Stimulated activated CD8-positive, alpha-beta memory T cell treated with anti-CD3 and anti-CD28 coated beads, Interleukin-15, amount 100 ng/mL, for 4 hours (primary cell): ENCODE data around the gene CCDC85A.

Experiments
- DNase-seq, 2 donors: peaks; one replicate each; pipeline ENCODE4 v3.0.0-alpha.2; 2020; ENCODE audit warnings: low read depth in 2 of 2

CCDC85A gene

DNA sequence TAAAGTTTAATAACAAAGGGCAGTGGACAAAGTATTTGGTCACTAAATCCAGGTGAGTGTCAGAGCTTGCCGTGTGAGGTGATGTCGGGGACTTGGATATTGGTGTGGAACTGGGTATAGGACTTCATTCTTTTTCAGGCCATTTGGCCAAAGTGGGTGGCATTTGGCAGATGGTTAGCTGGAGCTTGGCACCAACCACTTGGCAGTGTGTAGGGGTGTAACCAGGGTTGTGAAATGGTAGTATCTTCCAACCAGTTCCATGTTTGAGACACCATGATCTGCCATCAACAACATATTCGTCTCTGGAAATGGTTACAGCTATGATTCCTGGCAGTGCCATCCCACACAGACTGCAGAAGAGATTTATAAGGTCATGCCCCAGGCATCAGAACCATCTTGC is 113.9 kb downstream of the CCDC85A start:
- DNase-seq, result no peak

DNA sequence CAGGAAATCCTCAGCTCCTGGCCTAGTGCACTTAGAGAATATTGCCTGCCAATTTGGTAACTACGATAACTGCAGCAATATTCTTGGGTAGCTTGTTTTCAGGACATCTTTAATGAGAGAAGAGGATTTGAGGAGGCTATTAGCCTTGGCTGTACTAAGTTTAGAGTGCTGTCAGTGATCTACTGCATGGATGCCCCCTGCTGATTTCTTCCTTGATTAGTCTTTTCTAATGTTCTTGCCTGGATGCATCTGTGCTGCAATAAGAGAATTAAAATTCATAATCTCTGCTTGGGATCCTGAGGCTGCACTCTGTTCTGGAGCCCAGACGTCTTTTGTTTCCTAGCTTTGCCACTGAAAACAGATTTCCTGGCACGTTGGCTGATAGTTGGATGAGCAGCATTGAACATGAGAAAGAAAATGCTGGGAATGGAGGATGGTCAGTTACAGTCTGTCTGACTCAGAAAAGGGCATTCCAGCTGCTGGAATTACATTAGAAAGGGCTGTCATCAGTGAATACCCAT is 115.4 kb downstream of the CCDC85A start:
- no peak for DNase-seq

DNA sequence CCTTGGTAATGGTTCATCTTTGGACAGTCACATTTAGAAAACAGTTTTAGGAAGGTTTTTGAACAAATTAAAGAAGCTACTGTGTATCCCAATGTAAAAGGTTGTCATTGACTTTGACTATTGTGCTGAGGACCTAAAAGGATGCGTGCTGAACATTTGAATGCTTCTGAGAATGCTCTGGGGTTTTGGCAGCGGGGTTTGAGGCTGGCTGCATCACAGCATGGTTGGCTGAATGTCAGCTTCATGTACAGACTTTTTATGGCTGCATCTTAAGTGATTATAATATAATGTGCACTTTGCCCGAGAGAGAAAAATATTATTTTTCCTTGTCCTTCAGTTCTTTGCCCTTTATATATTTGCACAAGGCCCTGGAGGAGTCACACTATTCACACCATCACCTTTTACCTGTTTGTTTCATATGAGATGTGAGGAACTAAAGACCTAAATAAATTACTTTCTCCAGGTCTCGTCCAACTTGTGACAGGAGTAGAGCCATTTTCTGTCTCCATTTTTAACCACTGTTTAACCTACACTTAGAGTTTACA is 125.9 kb downstream of the CCDC85A start:
- no peak for DNase-seq

DNA sequence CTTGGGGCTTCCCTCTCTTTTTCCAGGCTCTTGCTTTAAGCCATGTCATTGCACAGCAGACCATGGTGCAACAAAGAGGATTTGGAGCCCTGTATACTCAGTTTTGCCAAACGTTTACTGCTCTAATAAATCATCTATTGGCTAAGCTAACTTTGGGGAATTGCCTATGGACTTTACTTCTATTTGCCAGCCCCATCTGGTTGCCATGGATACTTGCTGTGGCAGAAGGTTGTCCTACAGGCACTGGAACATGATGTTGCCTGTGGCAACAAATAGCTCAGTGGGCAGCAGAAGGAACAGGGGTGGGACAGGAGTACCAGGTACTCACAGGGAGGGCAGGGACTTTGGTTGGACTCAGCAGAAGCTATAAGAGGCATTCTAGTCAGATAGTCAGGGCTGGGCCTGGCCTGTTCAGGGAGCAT is 129.7 kb downstream of the CCDC85A start:
- no peak for DNase-seq

DNA sequence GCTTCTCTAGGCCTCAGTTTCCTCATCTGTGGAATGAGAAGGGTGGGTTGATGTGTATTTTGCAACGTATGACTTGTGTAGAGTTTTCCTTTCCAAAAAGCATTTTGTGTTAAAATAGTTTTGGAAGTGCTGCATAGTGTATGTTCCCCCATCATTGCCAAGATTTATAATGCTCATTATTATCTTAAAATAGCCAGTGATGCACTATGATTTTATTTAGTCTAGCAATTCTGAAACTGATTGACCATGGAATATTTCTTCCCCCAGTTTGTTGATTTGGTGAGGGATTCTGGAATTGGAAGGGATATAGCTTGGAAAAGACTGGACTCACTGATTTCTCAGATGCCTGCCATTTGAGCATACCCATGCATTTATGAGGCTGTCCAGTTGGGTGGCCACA is 130.6 kb downstream of the CCDC85A start:
- DNase-seq, result no peak

DNA sequence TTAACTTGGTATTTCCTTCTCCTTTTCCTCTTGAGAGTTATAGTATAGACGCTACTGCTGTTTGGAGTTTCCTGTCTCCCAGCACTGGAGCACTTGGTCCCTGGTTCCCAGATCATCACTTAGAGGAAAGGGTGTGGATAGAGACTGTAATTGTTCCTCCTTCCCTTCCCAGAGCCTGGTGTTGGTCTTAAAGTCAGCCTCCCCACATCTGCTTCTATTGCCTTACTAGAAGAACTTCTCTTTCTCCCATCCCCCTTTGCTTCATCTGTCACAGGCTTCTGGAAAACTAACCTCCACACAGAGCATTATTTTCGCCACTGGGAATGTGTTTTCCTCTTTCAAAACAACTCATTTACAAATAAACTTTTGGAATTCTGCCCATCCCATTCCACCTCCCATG is 131.0 kb downstream of the CCDC85A start:
- no peak for DNase-seq

DNA sequence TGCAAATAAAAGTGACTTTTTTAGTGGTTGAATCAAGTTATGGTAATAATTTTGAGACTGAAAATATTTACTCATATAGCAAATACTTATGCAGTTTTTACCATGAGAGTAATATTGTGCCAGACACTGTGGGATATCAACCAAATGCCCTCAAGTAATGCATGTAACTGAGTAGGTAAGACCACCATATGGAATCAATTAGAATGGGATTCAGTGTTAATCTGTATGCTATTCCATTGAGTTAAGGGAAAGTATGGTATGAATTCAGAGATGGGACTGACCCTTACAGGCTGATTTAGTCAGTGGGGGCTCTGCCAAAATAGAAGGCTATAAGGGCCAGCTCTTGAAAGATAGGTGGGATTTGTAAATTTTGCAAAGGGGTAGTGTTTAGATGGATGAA is 131.6 kb downstream of the CCDC85A start:
- DNase-seq, result no peak

DNA sequence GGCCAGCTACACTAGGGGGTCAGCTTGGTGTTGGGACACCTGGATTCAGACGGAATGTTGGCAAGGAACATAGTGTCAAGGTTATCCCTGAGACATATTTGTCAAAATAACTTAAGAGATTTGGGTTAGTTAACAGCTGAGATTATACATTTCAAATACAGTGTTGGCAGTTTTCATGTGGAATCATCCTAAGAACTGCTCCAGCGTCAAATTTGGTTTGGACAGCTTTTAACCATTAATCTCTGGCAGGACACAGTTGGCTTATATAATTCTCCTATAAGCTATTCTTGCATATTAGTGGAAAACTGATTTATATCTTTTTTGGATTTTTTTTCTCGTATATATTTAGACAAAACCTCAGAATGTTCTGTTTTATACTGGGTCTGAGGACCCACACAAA is 132.2 kb downstream of the CCDC85A start:
- DNase-seq, result no peak

DNA sequence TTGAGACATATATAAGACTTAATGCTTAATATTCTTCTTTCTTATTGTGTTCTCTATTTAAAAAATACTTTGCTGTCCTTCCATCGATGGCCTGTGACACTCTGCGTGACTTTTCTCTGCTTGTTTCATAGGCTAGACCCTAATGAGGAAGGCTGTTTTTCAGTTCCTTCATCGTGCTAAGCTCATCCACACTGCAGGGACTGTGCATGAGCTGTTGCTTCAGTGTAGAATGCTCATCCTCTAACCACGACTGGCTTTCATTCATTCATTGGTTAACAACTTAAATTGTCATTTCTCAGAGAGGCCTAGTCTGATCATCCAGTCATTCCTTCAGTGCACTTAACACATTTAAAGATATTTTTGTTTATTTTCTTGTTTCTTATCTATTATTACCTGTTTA is 134.4 kb downstream of the CCDC85A start:
- DNase-seq, result no peak

DNA sequence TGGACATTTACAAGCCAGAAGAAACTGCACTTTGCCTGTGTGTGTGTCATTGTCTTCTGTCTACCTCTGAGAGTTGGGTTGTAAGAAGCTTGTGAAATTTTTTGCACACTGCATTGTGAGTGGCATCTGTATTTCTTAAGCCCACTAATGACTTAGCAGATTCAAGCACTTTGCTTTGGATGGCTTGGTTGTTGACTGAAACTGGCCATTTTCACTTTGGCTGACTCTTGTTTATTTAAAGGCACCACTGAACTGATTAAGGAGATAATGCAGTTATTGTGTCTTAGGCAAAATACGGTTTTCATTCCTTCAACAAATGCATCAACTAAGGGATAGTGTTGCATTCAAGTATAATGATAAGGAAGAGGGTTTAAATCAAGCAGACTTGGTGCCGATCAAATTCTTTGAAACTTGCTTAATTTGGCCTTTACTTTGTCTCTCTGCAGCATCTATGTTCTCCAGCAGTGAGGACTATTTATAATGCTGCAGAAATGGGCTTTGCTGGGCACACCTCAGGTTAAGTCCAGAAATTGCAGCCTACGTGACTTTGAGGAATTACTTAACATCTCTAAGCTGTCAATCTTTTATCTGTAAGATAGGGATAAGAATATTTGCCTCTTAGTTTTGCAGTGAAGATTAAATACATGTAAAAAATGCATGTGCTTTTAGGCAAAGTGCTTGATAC is 142.0 kb downstream of the CCDC85A start:
- DNase-seq, result no peak

DNA sequence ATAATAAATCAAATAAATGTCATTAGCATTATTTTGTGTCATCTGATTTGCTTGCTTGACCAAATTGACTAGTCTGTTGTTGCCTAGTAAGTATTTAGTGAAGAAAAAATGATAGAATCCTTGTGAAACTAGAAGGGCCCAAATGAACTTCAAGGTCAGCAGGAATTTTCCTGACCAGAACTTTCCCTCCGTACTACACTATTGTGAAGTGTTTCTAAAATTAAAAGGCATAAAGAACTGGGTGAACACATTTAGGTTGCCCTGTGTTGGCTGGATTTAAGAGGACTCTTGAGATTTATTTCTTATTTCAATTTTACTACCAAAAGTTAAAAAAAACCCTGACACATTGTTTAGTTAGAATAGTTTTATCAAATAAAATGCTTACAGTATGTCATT is 142.6 kb downstream of the CCDC85A start:
- DNase-seq, result no peak

DNA sequence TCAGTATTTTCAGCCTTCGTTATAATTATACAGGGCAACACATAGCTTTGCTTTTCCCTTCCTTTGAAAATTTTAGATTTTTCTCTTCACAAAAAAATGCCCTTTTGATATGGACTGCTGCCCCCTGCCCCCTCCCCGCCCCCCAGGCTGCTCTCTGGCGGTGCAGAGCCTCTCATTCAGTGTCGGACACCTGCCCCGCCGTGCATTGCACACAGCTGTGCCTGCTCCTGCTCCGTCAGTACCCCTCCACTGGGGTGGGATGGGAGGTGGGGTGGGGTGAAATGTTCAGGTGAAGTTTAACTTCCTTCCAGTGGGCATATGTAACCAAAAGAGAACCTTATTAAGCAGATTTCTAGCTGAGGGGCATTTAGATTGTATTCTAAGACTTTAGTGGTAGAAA is 148.0 kb downstream of the CCDC85A start:
- no peak for DNase-seq

DNA sequence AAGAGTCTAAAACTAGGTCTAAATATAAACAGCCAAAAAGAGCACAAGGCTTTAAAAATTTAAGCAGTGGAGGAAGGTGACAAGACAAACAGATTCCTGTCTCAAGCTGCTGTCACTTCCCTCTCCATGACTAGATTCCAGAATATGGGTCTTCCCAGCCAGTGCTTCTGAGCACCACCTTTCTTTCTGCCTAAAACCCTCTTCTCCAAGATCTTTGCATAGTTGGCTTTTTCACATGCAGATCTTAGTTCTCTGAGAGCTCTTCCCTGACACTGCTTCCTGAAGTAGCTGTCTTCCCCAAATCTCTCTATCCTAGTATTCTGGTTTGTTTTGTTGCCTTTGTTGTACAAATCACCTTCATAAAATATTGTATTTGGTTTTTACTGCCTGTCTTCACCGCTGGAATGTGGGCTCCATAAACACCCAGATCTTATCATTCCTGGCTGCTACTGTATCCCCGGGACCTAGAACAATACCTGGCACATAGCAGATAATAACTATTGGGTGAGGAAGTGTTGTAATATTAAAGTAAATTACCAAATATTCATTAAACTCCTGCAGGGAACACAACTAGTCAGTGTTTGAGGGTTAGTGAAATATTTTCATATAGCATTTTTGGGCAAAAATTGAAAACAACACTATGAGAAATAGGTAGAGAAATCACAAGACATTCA is 150.2 kb downstream of the CCDC85A start:
- no peak for DNase-seq

DNA sequence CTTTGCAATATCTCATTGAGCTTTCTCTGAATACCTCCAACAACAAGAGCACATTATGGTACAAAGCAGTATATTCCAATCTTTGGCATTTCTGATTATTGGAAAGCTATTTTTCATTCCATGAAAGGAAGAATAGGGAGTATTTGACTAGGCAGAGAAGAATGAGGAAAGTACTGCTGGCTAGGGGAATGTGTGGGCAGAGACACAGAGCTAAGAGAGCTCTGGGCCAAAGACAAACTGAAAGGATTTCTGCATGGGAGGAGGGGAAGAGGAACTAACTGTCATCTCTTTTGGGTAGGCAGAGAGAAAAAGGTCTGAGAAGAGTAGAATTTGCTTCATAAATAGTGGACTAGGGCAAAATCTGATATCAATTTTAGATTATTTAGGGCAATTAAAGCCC is 150.8 kb downstream of the CCDC85A start:
- DNase-seq, result no peak

DNA sequence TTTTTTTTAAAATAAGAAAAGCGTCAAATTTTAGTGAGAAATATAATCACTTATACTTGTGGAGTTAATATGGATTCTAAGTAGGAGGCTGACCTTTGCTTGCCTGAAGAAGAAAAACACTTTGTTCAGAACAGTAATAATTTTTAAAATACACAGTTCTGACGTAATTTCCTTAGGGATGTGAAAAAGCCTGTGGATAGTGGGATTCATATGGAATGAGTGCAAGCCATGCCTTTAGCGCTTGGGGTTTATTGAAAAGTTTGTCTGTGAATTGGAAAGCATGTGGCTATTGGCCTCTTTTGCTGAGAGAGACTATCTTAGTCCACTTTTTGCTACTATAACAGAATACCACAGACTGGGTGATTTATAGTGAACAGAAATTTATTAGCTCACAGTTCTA is 151.3 kb downstream of the CCDC85A start:
- DNase-seq, result no peak

DNA sequence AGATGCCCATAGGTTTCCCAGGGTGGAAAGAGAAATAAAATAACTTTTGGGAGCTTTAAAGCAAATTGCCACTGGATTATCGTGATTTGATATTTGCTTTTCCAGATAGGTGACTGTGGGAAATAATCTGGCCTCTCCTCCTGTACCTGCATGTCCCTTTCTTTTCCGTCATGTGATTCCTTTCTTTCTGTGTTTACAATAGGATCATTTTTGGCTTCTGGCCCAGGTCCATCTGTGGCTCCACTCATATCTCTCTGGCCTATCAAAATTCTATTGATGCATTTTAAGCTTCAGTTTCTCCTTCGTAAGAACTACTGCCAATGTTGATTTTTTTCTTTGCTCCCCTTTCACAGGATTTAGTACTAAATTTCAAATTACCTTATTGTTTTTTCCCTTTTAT is 153.6 kb downstream of the CCDC85A start:
- DNase-seq, result no peak

DNA sequence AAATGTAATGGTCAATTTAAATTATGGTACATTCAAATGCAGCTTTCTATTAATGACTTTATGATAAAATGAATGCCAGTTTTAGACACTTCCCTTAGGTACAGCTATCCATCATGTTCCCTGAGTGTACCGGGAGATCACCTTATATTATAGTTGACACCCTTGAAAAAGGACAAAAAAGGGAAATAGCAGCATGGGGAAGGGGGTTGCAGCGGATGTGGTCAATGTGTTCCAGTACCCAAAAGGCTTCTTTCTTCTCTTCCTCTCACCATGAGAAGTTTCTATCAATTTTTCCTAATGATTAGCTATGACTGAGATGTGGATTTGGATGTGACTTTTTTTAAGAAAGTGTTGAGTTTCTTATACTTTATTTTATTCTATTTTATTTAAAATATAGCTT is 154.4 kb downstream of the CCDC85A start:
- no peak for DNase-seq

DNA sequence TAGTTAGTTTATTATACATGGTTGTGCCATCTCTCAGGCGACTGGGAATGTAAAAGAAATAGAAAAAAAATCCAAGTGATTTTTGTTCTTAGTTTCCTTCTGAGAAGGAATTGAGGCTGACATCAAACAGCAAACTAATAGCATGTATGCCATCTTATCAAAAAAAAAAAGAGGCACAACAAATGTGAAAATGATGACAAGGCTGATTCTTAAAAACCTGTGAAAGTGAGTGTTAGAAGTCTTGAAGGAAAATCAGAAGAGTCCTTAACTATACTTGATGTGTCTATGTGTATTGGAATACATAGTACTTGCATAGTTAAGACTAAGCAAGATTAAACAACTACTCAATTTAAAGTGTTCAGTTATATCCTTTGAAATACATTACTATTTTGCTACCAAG is 161.0 kb downstream of the CCDC85A start:
- DNase-seq, result no peak

DNA sequence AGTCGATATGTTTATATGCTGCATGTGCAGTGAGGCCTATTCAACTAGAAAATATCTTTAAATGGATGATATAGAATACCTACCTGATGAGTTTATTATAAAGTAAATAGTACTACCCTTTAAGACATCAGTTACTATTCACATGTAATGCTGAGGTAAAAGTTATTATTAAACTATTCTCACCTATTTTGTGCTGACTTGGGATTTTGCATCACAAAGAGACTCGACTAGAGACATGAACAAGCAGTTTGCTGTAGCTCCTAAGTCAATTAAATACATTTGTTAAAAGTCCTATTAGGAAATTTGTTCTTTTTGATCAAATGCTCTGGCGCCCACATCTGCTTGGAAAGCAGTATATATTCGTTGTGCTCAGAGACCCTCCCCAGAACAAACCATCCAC is 164.1 kb downstream of the CCDC85A start:
- DNase-seq, result no peak

DNA sequence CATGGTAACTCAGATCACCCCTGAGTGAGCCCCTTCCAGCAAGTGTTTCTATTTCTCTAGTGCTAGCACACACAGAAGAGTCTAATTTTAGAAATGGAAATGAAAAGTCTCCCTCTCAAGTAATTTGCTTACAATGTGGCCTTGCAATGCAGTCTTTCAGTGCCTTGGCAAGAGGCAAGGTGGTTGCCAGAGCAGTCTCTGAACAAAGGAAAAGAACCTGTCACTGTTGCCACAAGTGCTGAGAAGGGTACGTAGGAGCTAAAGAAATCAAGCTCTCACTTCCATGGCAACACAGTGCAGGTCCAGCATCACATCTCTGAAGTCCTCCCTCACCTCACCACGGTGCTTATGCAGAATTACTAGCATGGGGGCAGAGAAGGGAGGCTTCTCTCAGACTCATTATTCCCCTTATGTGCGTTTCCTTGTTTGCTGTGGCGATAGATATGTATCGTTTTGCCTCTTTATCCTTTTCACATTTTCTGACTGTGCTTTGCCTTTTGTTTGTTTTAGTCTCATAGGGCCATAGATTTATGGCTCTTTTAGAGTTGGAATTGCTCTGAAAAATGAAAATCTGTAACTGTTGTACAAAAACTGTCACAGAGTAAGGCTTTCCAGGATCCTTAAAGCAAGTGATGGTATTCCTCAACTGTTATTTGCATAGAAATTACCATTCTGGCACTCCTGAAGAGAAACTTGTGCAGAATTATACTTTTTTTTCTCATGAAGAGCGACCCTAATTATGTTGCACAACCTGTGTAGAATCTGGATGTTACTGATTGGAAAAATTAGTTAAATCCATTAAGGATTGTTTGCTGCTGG is 164.8 kb downstream of the CCDC85A start:
- DNase-seq, result no peak

DNA sequence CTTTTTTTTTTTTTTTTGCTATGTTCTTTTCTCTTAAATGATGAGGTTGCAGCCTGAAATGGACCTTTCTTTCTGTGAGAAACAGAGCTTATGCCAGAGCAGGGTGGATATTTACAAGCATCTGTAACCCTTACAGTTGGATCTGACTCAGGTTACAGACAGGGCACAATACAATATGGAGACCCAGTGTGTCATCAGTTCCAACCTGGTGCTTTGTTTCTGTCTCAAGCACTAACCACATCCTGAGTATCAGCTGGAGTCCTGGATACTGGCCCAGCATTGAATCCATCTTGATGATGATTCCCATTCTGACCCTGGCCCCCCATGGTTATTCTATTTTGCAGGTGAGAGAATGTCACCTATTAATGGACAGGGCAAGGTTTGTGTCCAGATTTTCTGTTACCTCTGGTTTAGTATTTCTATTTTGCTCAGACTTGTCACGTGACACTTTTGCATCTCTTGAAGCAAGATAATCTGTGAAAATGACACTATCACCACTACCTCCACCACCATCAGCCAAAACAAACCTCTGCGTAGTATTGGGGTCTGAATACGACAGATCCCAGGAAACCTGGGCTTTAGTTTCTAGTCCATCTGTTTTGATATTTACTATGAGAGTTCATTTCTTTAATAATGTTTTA is 174.0 kb downstream of the CCDC85A start:
- no peak for DNase-seq

DNA sequence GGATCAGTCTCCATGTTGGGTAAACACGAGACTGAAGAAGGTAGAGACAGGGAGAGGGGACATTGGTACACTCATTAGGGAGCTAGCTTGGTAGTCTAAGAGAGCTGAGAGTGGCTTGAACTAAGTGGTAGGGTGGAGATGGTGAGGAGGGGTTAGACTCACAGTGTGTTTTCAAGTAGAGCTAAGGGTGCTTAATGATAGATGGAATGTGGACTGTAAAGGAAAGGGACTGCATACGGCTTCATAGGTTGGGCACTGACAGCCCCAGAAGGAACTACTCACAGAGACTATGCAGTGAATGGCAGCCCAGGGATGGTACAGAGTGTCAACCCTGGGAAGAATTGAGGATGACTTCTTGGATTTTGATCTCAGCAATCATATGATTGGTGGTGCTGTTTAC is 178.1 kb downstream of the CCDC85A start:
- no peak for DNase-seq
